DND-41 (cell line): ENCODE results near the gene NPAS2.

ENCODE experiments used
- EZH2 ChIP-seq: IDR thresholded peaks from 3 replicates; pipeline ENCODE4 v1.6.1; 2012; ENCODE audit warnings: borderline replicate concordance, low read depth, mild to moderate bottlenecking, moderate library complexity, low read length, inconsistent platforms; ENCODE audit not compliant: severe bottlenecking
- TF ChIP-seq, protein P1 (sequence below): IDR thresholded peaks from 2 replicates; pipeline ENCODE4 v1.5.1; 2012; ENCODE audit warnings: borderline replicate concordance, low read length, moderate library complexity, mild to moderate bottlenecking; ENCODE audit not compliant: poor library complexity, severe bottlenecking; ENCODE audit errors: extremely low read depth

DNA sequence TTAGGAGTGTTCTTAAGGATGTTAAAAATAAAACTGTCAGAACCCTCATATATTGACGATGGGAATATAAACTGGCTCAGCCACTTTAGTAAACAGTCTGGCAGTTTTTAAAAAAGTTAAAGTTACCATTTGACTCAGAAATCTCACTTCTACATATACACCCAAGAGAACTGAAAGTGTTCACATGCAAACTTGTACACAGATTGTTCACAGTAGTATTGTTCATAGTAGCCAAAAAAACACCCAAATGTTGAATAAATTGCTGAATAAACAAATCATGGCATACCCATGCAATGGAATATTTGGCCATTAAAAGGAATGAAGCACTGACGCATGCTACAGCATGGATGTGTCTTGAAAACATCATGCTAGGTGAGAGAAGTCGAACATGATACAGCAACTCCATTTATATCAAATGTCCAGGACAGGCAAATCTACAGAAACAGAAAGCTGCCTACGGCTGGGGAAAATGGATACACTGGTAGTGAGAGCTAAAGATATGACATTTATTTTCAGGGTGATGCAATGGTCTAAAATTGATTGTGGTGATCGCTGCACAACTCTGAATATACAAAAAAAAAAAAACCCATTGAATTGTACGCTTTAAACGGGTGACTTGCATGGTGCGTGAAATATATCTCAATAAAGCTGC is 192.2 kb downstream of the NPAS2 start:
- TF ChIP-seq, protein P1, sequence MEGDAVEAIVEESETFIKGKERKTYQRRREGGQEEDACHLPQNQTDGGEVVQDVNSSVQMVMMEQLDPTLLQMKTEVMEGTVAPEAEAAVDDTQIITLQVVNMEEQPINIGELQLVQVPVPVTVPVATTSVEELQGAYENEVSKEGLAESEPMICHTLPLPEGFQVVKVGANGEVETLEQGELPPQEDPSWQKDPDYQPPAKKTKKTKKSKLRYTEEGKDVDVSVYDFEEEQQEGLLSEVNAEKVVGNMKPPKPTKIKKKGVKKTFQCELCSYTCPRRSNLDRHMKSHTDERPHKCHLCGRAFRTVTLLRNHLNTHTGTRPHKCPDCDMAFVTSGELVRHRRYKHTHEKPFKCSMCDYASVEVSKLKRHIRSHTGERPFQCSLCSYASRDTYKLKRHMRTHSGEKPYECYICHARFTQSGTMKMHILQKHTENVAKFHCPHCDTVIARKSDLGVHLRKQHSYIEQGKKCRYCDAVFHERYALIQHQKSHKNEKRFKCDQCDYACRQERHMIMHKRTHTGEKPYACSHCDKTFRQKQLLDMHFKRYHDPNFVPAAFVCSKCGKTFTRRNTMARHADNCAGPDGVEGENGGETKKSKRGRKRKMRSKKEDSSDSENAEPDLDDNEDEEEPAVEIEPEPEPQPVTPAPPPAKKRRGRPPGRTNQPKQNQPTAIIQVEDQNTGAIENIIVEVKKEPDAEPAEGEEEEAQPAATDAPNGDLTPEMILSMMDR, result no peak
- no peak for TF ChIP-seq EZH2
